GM23338 (cell line): ENCODE data around the gene AKTIP. TPM values are rescaled to one million over a fixed set of nuclear protein-coding genes. Genes with fewer than 3 reads are reported as not detected.

Experiments used
- CREB1 ChIP-seq: fragments of 250-450 bp; sonication (Bioruptor Pico); IDR thresholded peaks from 2 replicates; pipeline ENCODE4 v1.5.0; 2020; ENCODE audit warnings: low read depth, mild to moderate bottlenecking, moderate library complexity
- EZH2phosphoT487 ChIP-seq: fragments of 200-600 bp; sonication (generic); IDR thresholded peaks from one replicate; pipeline ENCODE4 v1.8.1; 2018; ENCODE audit warnings: antibody characterized with exemption; ENCODE audit not compliant: unreplicated experiment
- JUNB ChIP-seq: IDR thresholded peaks from one replicate; pipeline ENCODE4 v1.6.1; 2016; ENCODE audit warnings: antibody characterized with exemption; ENCODE audit not compliant: unreplicated experiment
- NANOG ChIP-seq: IDR thresholded peaks from 2 replicates; pipeline ENCODE4 v1.6.1; 2016; ENCODE audit warnings: antibody characterized with exemption, borderline replicate concordance
- POLR2AphosphoS5 ChIP-seq: IDR thresholded peaks from 2 replicates; pipeline ENCODE4 v1.6.1; 2016; ENCODE audit warnings: antibody characterized with exemption, low read depth
- STAT1 ChIP-seq: IDR thresholded peaks from one replicate; pipeline ENCODE4 v1.6.1; 2016; ENCODE audit warnings: antibody characterized with exemption; ENCODE audit not compliant: unreplicated experiment
- ZNF114 ChIP-seq: fragments of 250-450 bp; sonication (Bioruptor Pico); IDR thresholded peaks from 2 replicates; pipeline ENCODE4 v1.5.0; 2020; ENCODE audit warnings: mild to moderate bottlenecking, moderate library complexity
- ZNF331 ChIP-seq: fragments of 250-450 bp; sonication (Bioruptor Pico); IDR thresholded peaks from 2 replicates; pipeline ENCODE4 v1.5.0; 2020; ENCODE audit warnings: low read depth, mild to moderate bottlenecking, moderate library complexity
- polyA plus RNA-seq: library from polyadenylated mRNA; unstranded; fragments of >200 nt; fragmentation: Nextera tagmentation; extraction: Ambion mirVana; gene quantifications from 2 replicates; pipeline ENCODE4 v1.2.1, GENCODE V29; 2016
- total RNA-seq: library from RNA; depleted of rRNA; stranded (reverse); fragments of >200 nt; shearing (Covaris generic); gene quantifications from 2 replicates; pipeline ENCODE4 v1.2.3, GENCODE V29; 2014
- TF ChIP-seq, protein P1 (sequence below): fragments of 250-450 bp; sonication (Bioruptor Pico); IDR thresholded peaks from 2 replicates; pipeline ENCODE4 v1.5.0; 2020; ENCODE audit warnings: mild to moderate bottlenecking, moderate library complexity
- TF ChIP-seq, protein P2 (sequence below): IDR thresholded peaks from 2 replicates; pipeline ENCODE4 v1.6.1; 2016; ENCODE audit warnings: antibody characterized with exemption
- TF ChIP-seq, protein P3 (sequence below): IDR thresholded peaks from one replicate; pipeline ENCODE4 v1.6.1; 2018; ENCODE audit warnings: antibody characterized with exemption; ENCODE audit not compliant: unreplicated experiment

The AKTIP gene
- total and polyA plus RNA-seq, 2 experiments from 2014 or later: 17.3 to 21.6 TPM

DNA sequence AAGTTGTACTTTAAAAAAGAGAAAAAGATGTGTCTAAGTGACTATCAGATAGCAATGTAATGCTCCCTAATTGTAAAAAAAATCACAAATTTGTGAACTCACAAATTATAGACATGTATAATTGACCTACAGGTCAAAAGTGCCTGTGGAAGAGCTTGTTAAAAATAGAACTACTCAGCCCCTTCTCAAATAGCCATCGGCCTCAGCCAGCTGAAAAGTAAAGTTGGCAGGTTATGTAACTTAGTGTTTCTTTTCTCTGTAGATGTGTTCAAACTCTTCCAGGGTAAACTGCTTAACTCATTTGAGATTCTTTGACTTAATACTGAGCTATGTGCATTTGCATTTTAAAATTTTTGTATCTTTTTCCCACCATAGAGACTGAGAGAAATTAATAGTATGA lies 13.3 kb downstream of the AKTIP start (continued):
- TF ChIP-seq, protein P1, sequence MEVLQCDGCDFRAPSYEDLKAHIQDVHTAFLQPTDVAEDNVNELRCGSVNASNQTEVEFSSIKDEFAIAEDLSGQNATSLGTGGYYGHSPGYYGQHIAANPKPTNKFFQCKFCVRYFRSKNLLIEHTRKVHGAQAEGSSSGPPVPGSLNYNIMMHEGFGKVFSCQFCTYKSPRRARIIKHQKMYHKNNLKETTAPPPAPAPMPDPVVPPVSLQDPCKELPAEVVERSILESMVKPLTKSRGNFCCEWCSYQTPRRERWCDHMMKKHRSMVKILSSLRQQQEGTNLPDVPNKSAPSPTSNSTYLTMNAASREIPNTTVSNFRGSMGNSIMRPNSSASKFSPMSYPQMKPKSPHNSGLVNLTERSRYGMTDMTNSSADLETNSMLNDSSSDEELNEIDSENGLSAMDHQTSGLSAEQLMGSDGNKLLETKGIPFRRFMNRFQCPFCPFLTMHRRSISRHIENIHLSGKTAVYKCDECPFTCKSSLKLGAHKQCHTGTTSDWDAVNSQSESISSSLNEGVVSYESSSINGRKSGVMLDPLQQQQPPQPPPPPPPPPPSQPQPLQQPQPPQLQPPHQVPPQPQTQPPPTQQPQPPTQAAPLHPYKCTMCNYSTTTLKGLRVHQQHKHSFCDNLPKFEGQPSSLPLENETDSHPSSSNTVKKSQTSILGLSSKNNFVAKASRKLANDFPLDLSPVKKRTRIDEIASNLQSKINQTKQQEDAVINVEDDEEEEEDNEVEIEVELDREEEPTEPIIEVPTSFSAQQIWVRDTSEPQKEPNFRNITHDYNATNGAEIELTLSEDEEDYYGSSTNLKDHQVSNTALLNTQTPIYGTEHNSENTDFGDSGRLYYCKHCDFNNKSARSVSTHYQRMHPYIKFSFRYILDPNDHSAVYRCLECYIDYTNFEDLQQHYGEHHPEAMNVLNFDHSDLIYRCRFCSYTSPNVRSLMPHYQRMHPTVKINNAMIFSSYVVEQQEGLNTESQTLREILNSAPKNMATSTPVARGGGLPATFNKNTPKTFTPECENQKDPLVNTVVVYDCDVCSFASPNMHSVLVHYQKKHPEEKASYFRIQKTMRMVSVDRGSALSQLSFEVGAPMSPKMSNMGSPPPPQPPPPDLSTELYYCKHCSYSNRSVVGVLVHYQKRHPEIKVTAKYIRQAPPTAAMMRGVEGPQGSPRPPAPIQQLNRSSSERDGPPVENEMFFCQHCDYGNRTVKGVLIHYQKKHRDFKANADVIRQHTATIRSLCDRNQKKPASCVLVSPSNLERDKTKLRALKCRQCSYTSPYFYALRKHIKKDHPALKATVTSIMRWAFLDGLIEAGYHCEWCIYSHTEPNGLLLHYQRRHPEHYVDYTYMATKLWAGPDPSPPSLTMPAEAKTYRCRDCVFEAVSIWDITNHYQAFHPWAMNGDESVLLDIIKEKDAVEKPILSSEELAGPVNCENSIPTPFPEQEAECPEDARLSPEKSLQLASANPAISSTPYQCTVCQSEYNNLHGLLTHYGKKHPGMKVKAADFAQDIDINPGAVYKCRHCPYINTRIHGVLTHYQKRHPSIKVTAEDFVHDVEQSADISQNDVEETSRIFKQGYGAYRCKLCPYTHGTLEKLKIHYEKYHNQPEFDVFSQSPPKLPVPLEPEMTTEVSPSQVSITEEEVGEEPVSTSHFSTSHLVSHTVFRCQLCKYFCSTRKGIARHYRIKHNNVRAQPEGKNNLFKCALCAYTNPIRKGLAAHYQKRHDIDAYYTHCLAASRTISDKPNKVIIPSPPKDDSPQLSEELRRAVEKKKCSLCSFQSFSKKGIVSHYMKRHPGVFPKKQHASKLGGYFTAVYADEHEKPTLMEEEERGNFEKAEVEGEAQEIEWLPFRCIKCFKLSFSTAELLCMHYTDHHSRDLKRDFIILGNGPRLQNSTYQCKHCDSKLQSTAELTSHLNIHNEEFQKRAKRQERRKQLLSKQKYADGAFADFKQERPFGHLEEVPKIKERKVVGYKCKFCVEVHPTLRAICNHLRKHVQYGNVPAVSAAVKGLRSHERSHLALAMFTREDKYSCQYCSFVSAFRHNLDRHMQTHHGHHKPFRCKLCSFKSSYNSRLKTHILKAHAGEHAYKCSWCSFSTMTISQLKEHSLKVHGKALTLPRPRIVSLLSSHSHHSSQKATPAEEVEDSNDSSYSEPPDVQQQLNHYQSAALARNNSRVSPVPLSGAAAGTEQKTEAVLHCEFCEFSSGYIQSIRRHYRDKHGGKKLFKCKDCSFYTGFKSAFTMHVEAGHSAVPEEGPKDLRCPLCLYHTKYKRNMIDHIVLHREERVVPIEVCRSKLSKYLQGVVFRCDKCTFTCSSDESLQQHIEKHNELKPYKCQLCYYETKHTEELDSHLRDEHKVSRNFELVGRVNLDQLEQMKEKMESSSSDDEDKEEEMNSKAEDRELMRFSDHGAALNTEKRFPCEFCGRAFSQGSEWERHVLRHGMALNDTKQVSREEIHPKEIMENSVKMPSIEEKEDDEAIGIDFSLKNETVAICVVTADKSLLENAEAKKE (CRISPR knock-in tag): no peak
- TF ChIP-seq CREB1 (CRISPR knock-in tag) (no peak), STAT1 (no peak), JUNB (no peak), NANOG (no peak), ZNF331 (CRISPR knock-in tag) (no peak), ZNF114 (CRISPR knock-in tag) (no peak), POLR2AphosphoS5 (no peak), EZH2phosphoT487 (no peak)
- TF ChIP-seq, protein P2, sequence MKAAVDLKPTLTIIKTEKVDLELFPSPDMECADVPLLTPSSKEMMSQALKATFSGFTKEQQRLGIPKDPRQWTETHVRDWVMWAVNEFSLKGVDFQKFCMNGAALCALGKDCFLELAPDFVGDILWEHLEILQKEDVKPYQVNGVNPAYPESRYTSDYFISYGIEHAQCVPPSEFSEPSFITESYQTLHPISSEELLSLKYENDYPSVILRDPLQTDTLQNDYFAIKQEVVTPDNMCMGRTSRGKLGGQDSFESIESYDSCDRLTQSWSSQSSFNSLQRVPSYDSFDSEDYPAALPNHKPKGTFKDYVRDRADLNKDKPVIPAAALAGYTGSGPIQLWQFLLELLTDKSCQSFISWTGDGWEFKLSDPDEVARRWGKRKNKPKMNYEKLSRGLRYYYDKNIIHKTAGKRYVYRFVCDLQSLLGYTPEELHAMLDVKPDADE: no peak
- TF ChIP-seq, protein P3, sequence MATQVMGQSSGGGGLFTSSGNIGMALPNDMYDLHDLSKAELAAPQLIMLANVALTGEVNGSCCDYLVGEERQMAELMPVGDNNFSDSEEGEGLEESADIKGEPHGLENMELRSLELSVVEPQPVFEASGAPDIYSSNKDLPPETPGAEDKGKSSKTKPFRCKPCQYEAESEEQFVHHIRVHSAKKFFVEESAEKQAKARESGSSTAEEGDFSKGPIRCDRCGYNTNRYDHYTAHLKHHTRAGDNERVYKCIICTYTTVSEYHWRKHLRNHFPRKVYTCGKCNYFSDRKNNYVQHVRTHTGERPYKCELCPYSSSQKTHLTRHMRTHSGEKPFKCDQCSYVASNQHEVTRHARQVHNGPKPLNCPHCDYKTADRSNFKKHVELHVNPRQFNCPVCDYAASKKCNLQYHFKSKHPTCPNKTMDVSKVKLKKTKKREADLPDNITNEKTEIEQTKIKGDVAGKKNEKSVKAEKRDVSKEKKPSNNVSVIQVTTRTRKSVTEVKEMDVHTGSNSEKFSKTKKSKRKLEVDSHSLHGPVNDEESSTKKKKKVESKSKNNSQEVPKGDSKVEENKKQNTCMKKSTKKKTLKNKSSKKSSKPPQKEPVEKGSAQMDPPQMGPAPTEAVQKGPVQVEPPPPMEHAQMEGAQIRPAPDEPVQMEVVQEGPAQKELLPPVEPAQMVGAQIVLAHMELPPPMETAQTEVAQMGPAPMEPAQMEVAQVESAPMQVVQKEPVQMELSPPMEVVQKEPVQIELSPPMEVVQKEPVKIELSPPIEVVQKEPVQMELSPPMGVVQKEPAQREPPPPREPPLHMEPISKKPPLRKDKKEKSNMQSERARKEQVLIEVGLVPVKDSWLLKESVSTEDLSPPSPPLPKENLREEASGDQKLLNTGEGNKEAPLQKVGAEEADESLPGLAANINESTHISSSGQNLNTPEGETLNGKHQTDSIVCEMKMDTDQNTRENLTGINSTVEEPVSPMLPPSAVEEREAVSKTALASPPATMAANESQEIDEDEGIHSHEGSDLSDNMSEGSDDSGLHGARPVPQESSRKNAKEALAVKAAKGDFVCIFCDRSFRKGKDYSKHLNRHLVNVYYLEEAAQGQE: no peak
